Kidney (tissue), 14 donors: ENCODE data around the gene MEX3A. TPM values are rescaled to one million over a fixed set of nuclear protein-coding genes. Genes with fewer than 3 reads are reported as not detected.
A peak's percentile ranks its signal among the peaks of the same experiment; 100 is the strongest.

ENCODE experiments used
- DNase-seq, 5 donors: peaks; one replicate each; pipeline ENCODE4 v3.0.0-alpha.2; 2013 to 2020
- FAIRE-seq: peaks from 2 replicates; lab custom pipeline; 2012; peaks lifted over from hg19 to GRCh38; lab: Jason Lieb, UNC
- H3K27ac ChIP-seq, 2 donors: one replicate each; pipeline ENCODE4 v1.7.0; 2013; ENCODE audit warnings: low read depth in 2 of 2, low read length in 2 of 2, inconsistent platforms in 1 of 2
- H3K27me3 ChIP-seq: one replicate; pipeline ENCODE4 v1.7.1; 2013; ENCODE audit warnings: low read length, inconsistent platforms; ENCODE audit not compliant: control insufficient read depth, insufficient read depth
- H3K36me3 ChIP-seq, 3 donors: one replicate each; pipeline versions ENCODE4 v1.7.0 to v1.7.1; 2013; ENCODE audit warnings: low read length in 3 of 3, control low read depth in 1 of 3, inconsistent platforms in 1 of 3; ENCODE audit not compliant: insufficient read depth in 3 of 3, control insufficient read depth in 2 of 3
- H3K4me1 ChIP-seq, 3 donors: one replicate each; pipeline versions ENCODE4 v1.7.0 to v1.7.1; 2013; ENCODE audit warnings: low read length in 3 of 3, inconsistent platforms in 1 of 3, low read depth in 1 of 3; ENCODE audit not compliant: control insufficient read depth in 2 of 3, insufficient read depth in 2 of 3
- H3K4me3 ChIP-seq, 3 donors: one replicate each; pipeline versions ENCODE4 v1.7.0 to v1.8.1; 2013; ENCODE audit warnings: low read length in 3 of 3, control low read depth in 1 of 3, inconsistent platforms in 1 of 3
- H3K9ac ChIP-seq, 3 donors: one replicate each; pipeline versions ENCODE4 v1.7.0 to v1.7.1; 2013; ENCODE audit warnings: low read length in 3 of 3, control low read depth in 1 of 3, inconsistent platforms in 1 of 3
- H3K9me3 ChIP-seq, 3 donors: one replicate each; pipeline versions ENCODE4 v1.7.0 to v1.7.1; 2013; ENCODE audit warnings: low read length in 3 of 3, control low read depth in 1 of 3, inconsistent platforms in 1 of 3; ENCODE audit not compliant: control insufficient read depth in 2 of 3, insufficient read depth in 1 of 3
- intact Hi-C: fragments of 100-400 bp; cut with DNase I; formaldehyde crosslinking; loops from one replicate; pipeline ENCODE4 v1.11.1; 2022
- polyA plus RNA-seq: library from polyadenylated mRNA; stranded (reverse); fragments of 350-450 nt; fragmentation: Illumina TruSeq; extraction: RNeasy Lipid Tissue Mini Kit (QIAGEN cat#74804); gene quantifications from one replicate; pipeline ENCODE4 v1.2.3, GENCODE V29; 2014; ENCODE audit warnings: low read depth, low replicate concordance; ENCODE audit not compliant: insufficient read depth
- total RNA-seq: library from RNA; stranded (reverse); fragmentation: NEBNext Ultra II Directional; extraction: Animal tissue kit (Norgen Biotek cat#: 25700); gene quantifications from one replicate; pipeline ENCODE4 v1.2.1, GENCODE V29; 2021
- TF ChIP-seq, protein P1 (sequence below): IDR thresholded peaks from 3 replicates; pipeline ENCODE4 v1.5.1; 2012; ENCODE audit warnings: mild to moderate bottlenecking, moderate library complexity, borderline replicate concordance; ENCODE audit not compliant: insufficient read depth; ENCODE audit errors: extremely low read depth
- donor health status: control.
- donor health status: control.
- donor health status: control.
- donor health status: control.
- donor health status: control.
- donor health status: DM: yes; HTN: yes; CAD: no.
- donor health status: Normal renal cell carcinoma (clear cell type).

Gene MEX3A
- total and polyA plus RNA-seq, 2 donors from 2014 or later: 1.0 to 1.7 TPM

DNA sequence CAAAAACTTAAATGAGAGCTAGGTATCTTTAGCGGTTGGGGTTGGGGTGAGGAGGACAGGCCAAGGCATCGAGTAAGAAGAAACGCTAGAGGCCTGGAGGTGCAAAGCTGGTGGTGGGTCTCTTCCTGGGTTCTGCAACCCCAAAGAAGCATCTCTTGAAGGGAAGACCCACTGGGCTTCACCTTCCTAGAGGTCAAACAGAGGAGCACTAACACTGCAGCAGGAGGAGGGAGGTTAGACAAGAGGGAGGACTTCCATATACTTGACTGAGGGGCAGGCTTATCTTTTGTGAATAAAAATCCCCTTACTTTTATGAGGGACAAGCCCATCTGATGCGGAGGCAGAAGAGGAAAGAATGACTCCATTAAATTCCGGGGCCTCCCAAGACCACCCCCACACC lies 2.5 kb downstream of the MEX3A start:
- no peak overlapping the region for H3K27ac ChIP-seq
- intact Hi-C loops: no loop called here
- peak overlapping the region in 1 of 3 donors; percentile 78 for H3K4me3 ChIP-seq
- DNase-seq (no peak), FAIRE-seq (no peak)
- H3K27me3 ChIP-seq: no peaks in the 10 kb centered on the region
- TF ChIP-seq, protein P1, sequence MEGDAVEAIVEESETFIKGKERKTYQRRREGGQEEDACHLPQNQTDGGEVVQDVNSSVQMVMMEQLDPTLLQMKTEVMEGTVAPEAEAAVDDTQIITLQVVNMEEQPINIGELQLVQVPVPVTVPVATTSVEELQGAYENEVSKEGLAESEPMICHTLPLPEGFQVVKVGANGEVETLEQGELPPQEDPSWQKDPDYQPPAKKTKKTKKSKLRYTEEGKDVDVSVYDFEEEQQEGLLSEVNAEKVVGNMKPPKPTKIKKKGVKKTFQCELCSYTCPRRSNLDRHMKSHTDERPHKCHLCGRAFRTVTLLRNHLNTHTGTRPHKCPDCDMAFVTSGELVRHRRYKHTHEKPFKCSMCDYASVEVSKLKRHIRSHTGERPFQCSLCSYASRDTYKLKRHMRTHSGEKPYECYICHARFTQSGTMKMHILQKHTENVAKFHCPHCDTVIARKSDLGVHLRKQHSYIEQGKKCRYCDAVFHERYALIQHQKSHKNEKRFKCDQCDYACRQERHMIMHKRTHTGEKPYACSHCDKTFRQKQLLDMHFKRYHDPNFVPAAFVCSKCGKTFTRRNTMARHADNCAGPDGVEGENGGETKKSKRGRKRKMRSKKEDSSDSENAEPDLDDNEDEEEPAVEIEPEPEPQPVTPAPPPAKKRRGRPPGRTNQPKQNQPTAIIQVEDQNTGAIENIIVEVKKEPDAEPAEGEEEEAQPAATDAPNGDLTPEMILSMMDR: no peak
- peaks cover 0 to 11% (median 0%) of the 10 kb centered on the region in 3 donors for H3K4me1 ChIP-seq
- peak overlapping the region in 1 of 3 donors; percentile 8 for H3K9ac ChIP-seq
- H3K9me3 ChIP-seq: no peaks in the 10 kb centered on the region
- H3K36me3 ChIP-seq: no peaks in the 10 kb centered on the region

DNA sequence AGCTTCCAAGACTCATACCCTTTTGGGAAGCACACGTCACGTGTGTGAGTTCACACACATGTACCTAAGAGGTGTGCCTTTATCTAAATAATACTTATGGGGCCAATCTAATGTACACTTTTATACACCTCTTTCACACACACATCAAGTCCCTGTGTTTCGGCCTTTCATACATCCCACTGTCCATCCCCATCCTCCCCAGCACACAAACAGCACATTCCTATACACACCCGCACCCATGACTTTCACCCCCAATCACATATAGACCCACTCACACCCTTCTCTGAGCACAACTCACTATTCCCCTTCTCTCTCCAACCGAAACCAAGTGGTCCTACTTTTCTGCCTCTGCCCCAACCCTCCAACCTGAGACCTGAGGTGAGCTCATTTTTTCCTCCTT lies 3.5 kb downstream of the MEX3A start:
- DNase-seq (no peak), FAIRE-seq (no peak)
- Histone ChIP-seq H3K27ac (no peak overlapping the region), H3K9me3 (no peaks in the 10 kb centered on the region), H3K36me3 (no peaks in the 10 kb centered on the region), H3K27me3 (no peaks in the 10 kb centered on the region), H3K4me1 (peaks cover 0 to 11% (median 0%) of the 10 kb centered on the region in 3 donors), H3K9ac (no peak overlapping the region), H3K4me3 (no peak overlapping the region)
- intact Hi-C loops: no loop called here
- TF ChIP-seq, protein P1: no peak

- H3K9me3 ChIP-seq: no peaks in the 10 kb centered on the region
- peaks cover 0 to 11% (median 0%) of the 10 kb centered on the region in 3 donors for H3K4me1 ChIP-seq
- FAIRE-seq: no peak
- H3K4me3 ChIP-seq: peak overlapping the region in 1 of 3 donors; percentile 79
- TF ChIP-seq, protein P1: no peak
- no peak for DNase-seq
- H3K27ac ChIP-seq: peak overlapping the region in 1 of 2 donors; percentile 47
- intact Hi-C loops: no loop called here
- no peaks in the 10 kb centered on the region for H3K27me3 ChIP-seq
- peaks cover 0 to 2% (median 0%) of the 10 kb centered on the region in 3 donors for H3K36me3 ChIP-seq
- H3K9ac ChIP-seq: no peak overlapping the region
These were observed 4.9 kb downstream of the MEX3A start for GRCh38 chr1:156077430-156077760.
